K562 (cell line): Measurements from ENCODE around the gene DCAF6. TPM values are rescaled to one million over a fixed set of nuclear protein-coding genes. Genes with fewer than 3 reads are reported as not detected.
A peak's percentile ranks its signal among the peaks of the same experiment; 100 is the strongest.

Experiments
- ARID3A ChIP-seq: IDR thresholded peaks from 2 replicates; pipeline ENCODE4 v1.6.1; 2012; ENCODE audit warnings: low read depth, low read length, improper control_type of control experiment, borderline replicate concordance
- BACH1 ChIP-seq: fragments of 200-800 bp; sonication (Bioruptor generic); IDR thresholded peaks from 2 replicates; pipeline ENCODE4 v1.6.1; 2016; ENCODE audit warnings: missing genetic modification characterization, missing compliant biosample characterization
- CBX3 ChIP-seq, 2 experiments: IDR thresholded peaks; 1 replicate in 1 of 2; 2 replicates in 1 of 2; pipeline ENCODE4 v1.6.1; 2012; ENCODE audit warnings: inconsistent platforms in 2 of 2, low read length in 2 of 2, borderline replicate concordance in 1 of 2, control low read depth in 1 of 2
- CHD2 ChIP-seq: IDR thresholded peaks from 2 replicates; pipeline ENCODE4 v1.6.1; 2011; ENCODE audit warnings: low read depth, low read length
- ERF ChIP-seq: fragments of 450-650 bp; formaldehyde crosslinking; IDR thresholded peaks from 2 replicates; pipeline ENCODE4 v1.4.0; 2020; ENCODE audit warnings: mild to moderate bottlenecking, mixed read lengths
- ESRRB ChIP-seq: fragments of 250-450 bp; sonication (Bioruptor Pico); IDR thresholded peaks from 2 replicates; pipeline ENCODE4 v1.5.0; 2020; ENCODE audit warnings: mild to moderate bottlenecking, moderate library complexity, borderline replicate concordance
- FOS ChIP-seq: IDR thresholded peaks from 3 replicates; pipeline ENCODE4 v1.6.1; 2011; ENCODE audit not compliant: insufficient read length; ENCODE audit errors: extremely low read depth
- FOXK1 ChIP-seq: sonication (generic); formaldehyde crosslinking; IDR thresholded peaks from 2 replicates; pipeline ENCODE4 v1.8.0; 2022; ENCODE audit warnings: missing genetic modification reagents, mild to moderate bottlenecking, borderline replicate concordance
- FOXP1 ChIP-seq: sonication (generic); formaldehyde crosslinking; IDR thresholded peaks from 2 replicates; pipeline ENCODE4 v1.8.0; 2022; ENCODE audit warnings: mild to moderate bottlenecking, missing genetic modification reagents
- HBP1 ChIP-seq: fragments of 450-650 bp; formaldehyde crosslinking; IDR thresholded peaks from 2 replicates; pipeline ENCODE4 v1.4.0; 2022; ENCODE audit warnings: missing genetic modification characterization
- MAFK ChIP-seq: IDR thresholded peaks from 2 replicates; pipeline ENCODE4 v1.6.1; 2011; ENCODE audit warnings: low read length, improper control_type of control experiment
- MXI1 ChIP-seq: IDR thresholded peaks from 2 replicates; pipeline ENCODE4 v1.6.1; 2011; ENCODE audit warnings: low read depth, mild to moderate bottlenecking, improper control_type of control experiment, low read length
- NFE2L1 ChIP-seq: fragments of 450-650 bp; IDR thresholded peaks from 2 replicates; pipeline ENCODE4 v1.6.1; 2016; ENCODE audit warnings: missing genetic modification characterization, low read depth, mild to moderate bottlenecking, missing compliant biosample characterization, moderate library complexity, borderline replicate concordance
- NONO ChIP-seq, 2 experiments: fragments of 200-400 bp in 1 of 2; fragments of 450-650 bp in 1 of 2; formaldehyde crosslinking in 1 of 2; IDR thresholded peaks; 2 replicates each; pipeline ENCODE4 v1.6.1; 2017; ENCODE audit warnings: low read depth in 2 of 2, mild to moderate bottlenecking in 2 of 2, moderate library complexity in 2 of 2, low read length in 1 of 2
- NRF1 ChIP-seq, 2 experiments: fragments of 450-650 bp; IDR thresholded peaks in 1 of 2; conservative IDR thresholded peaks in 1 of 2; 2 replicates each; pipeline ENCODE4 v1.6.1; 2014; ENCODE audit warnings: mild to moderate bottlenecking in 2 of 2
- PKNOX1 ChIP-seq: fragments of 450-650 bp; IDR thresholded peaks from 2 replicates; pipeline ENCODE4 v1.6.1; 2016
- PML ChIP-seq: IDR thresholded peaks from 2 replicates; pipeline ENCODE4 v1.6.1; 2012; ENCODE audit warnings: low read length, inconsistent platforms
- RBFOX2 ChIP-seq: fragments of 200-400 bp; formaldehyde crosslinking; IDR thresholded peaks from 2 replicates; pipeline ENCODE4 v1.6.1; 2017; ENCODE audit warnings: low read depth, mild to moderate bottlenecking, low read length, moderate library complexity
- SIN3B ChIP-seq: fragments of 450-650 bp; IDR thresholded peaks from 2 replicates; pipeline ENCODE4 v1.6.1; 2017; ENCODE audit warnings: low read depth, mild to moderate bottlenecking, moderate library complexity
- SIRT6 ChIP-seq: IDR thresholded peaks from one replicate; pipeline ENCODE4 v1.6.1; 2012; ENCODE audit warnings: low read depth, mild to moderate bottlenecking, control low read depth, inconsistent platforms, low read length, moderate library complexity
- SREBF1 ChIP-seq: fragments of 150-350 bp; IDR thresholded peaks from 2 replicates; pipeline ENCODE4 v1.6.1; 2014; ENCODE audit warnings: antibody characterized with exemption, low read depth, low read length, borderline replicate concordance
- TAF1 ChIP-seq: IDR thresholded peaks from 2 replicates; pipeline ENCODE4 v1.6.1; 2011; ENCODE audit warnings: mild to moderate bottlenecking, low read length, moderate library complexity; ENCODE audit not compliant: insufficient read depth, control insufficient read depth, severe bottlenecking; ENCODE audit errors: extremely low read depth
- TEAD1 ChIP-seq, 2 experiments: fragments of 450-650 bp in 1 of 2; sonication (generic) in 1 of 2; formaldehyde crosslinking; IDR thresholded peaks; 2 replicates each; pipeline versions ENCODE4 v1.4.0 to v1.8.0; 2020 to 2022; ENCODE audit warnings: mild to moderate bottlenecking in 2 of 2, missing genetic modification reagents in 1 of 2
- polyA plus RNA-seq, 8 experiments: library from polyadenylated mRNA; depleted of rRNA in 4 of 8; stranded (reverse) in 5 of 8; unstranded in 3 of 8; fragments of >200 nt; fragmentation: Nextera tagmentation in 2 of 8; fragmentation: Illumina TruSeq in 1 of 8; extraction: Ambion mirVana in 2 of 8; extraction: Trizol in 1 of 8; gene quantifications; 2 replicates each; pipeline versions ENCODE4 v1.2.1 to v1.2.3, GENCODE V29; 2011 to 2014; ENCODE audit warnings: inconsistent platforms in 1 of 8, missing spikeins in 1 of 8
- total RNA-seq, 7 experiments: library from RNA; depleted of rRNA in 6 of 7; stranded (reverse); fragments of >200 nt in 6 of 7; fragmentation: Illumina TruSeq in 2 of 7; extraction: Trizol in 2 of 7; gene quantifications; 2 replicates each; pipeline versions ENCODE4 v1.2.1 to v1.2.3, GENCODE V29; 2011 to 2021; ENCODE audit warnings: low replicate concordance in 1 of 7

The DCAF6 gene
- total and polyA plus RNA-seq, 9 of the 15 experiments (the other 6 are each of a cell fraction or from before 2014, with no cell fraction given) = 19.1 to 102 (median 46.3) TPM

GRCh38 chr1:167936068-167936929 lies at the start of gene DCAF6 (continued):
- TF ChIP-seq ARID3A (no peak), FOXP1 (CRISPR knock-in tag) (peak; percentile 95), NRF1 (conservative IDR thresholded peaks at IDR 0.05 in 1 of 2, IDR thresholded peaks at IDR 0.05 in 1 of 2) (peak; percentile 99 to 100), MAFK (peak; percentile 29; the same call in 1 of the 2 replicates), RBFOX2 (peak; percentile 86), NONO (IDR thresholded peaks at IDR 0.05; ENCODE audit: low read depth in 2 of 2, low read length in 1 of 2) (peak in 1 of 2 experiments; percentile 39; a peak in 1 of 4 replicates), MXI1 (peak; percentile 98), CHD2 (peak; percentile 99), HBP1 (peak; percentile 90), TAF1 (peak; percentile 93), FOS (peak; percentile 42), ESRRB (no peak), TEAD1 (CRISPR knock-in tag; IDR thresholded peaks at IDR 0.05) (peak; percentile 71 to 91; a peak in 3 of 4 replicates), PKNOX1 (peak; percentile 80), PML (peak; percentile 82; the same call in 1 of the 2 replicates), SREBF1 (0 out of 2 replicates have a peak, but pooled peaks have one; percentile 48), CBX3 (IDR thresholded peaks at IDR 0.05; ENCODE audit: borderline replicate concordance in 1 of 2, low read length in 2 of 2) (peak in 1 of 2 experiments; percentile 63; a peak in 1 of 3 replicates), FOXK1 (CRISPR knock-in tag) (peak; percentile 53; the same call in 1 of the 2 replicates), BACH1 (tag) (no peak; the same call in 1 of the 2 replicates), SIRT6 (no peak), NFE2L1 (tag) (no peak), ERF (peak; percentile 82), SIN3B (peak; percentile 74; the same call in 1 of the 2 replicates)
